HG03457 (cell line): ENCODE results near the gene GBA3.

ENCODE experiments used
- ATAC-seq: cut with Tn5 transposase; IDR thresholded peaks from one replicate; pipeline ENCODE4 v1.9.1; 2021; ENCODE audit warnings: moderate number of reproducible peaks; ENCODE audit not compliant: unreplicated experiment

The GBA3 gene

DNA sequence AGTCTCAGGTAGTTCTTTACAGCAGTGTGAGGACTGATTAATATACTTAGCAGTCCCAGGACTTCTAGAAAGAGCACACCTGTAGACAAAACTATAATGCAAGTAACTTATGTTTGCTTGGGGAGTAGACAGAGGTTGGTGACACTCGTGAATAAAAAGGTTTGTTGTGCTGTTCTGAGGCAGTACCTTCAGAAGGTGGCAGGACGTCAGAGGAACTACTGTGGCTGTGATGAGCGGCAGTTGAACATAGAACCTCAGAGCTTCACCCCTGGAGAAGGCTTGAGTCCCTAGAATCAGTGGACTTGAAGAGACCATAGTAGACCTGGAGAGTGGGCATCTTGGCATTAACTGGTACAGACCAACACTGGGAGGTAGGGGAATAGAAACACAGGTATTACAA lies 3.3 kb upstream of the GBA3 start:
- ATAC-seq: no peak

GRCh38 chr4:22695029-22695428 lies 2.3 kb downstream of the GBA3 start:
- ATAC-seq: no peak

- ATAC-seq: no peak
Measured at GRCh38 chr4:22695917-22696316, 3.2 kb downstream of the GBA3 start.

DNA sequence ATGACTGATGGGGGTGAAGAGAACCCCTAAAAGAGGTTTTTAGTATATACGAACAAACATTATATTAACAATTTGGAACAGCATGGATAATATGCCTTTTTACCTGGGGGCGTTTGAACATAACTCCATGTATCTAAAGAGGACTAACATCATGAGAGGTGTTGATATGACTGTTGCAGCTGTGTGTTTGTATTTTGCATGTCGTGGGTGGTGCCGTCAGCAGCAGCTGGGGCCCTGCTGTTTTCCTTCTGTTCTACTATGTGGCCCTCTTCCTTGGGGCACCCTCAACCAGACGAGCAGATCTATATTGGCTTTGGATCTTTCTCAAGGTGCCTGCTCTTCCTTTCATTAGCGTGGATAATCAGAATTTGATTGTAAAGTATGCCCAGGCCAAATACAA lies 11.2 kb downstream of the GBA3 start:
- no peak for ATAC-seq

- ATAC-seq: no peak
Measured at GRCh38 chr4:22707390-22707789, 14.7 kb downstream of the GBA3 start.

GRCh38 chr4:22708961-22709360 lies 16.2 kb downstream of the GBA3 start:
- no peak for ATAC-seq

GRCh38 chr4:22712105-22712504 lies 19.4 kb downstream of the GBA3 start:
- no peak for ATAC-seq

DNA sequence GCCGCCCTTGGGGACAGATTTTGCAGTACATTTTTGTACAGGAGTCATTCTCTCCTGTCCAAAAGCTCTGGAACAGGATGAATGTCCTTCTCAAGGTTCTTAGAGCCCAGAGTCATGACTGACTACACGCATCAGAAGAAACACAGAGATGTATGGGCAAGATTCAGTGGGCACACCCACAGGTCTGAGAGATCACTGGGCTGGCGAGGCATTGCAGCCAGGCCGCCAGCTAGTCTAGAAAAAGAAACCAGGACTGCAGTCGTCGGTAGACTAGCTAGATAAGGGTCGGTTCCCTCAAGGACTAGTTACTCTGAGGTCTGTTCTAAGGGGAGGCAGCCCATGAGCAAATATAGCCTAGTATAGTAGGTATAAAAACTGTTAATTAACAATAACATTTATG lies 19.8 kb downstream of the GBA3 start:
- ATAC-seq: no peak

DNA sequence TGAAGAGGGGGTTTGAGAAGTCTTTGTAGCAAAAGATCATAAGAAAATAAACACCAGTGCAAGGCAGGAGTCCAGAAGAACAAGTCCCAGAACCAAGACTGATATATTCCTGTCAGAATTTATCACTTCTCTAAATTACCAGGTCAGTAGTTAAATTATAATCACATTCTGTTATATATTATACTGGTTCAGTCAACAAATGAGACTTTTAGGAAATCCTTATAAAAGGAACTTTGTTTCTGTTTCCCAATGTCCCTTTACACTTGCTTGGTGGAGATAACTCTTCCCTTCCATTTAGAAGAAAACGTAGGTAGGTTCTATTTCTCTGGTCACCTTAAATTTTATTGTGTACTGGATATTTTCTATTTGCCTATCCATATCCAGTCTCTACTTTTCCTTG lies 21.1 kb downstream of the GBA3 start:
- no peak for ATAC-seq

GRCh38 chr4:22719218-22719617 lies 26.5 kb downstream of the GBA3 start:
- ATAC-seq: no peak

- no peak for ATAC-seq
Measured at GRCh38 chr4:22720091-22720490, 27.4 kb downstream of the GBA3 start.

DNA sequence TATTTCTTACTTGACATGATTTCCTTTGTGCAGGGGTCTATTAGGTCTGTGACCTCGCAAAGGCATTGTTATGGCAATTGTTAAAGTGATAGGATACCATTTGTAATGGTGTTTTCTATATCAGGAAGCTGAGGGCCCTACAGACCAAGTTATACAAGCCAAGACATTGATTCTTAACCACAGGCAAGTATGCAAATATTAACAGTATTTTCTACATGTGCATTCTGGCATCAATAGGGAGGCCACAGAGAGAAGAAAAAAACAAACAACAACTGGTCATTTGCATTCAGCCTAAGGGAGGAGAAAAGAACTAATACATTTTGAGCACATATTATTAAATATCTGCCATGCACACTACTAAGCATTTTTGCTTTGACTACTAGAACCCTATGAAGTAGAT lies 28.5 kb downstream of the GBA3 start:
- no peak for ATAC-seq

DNA sequence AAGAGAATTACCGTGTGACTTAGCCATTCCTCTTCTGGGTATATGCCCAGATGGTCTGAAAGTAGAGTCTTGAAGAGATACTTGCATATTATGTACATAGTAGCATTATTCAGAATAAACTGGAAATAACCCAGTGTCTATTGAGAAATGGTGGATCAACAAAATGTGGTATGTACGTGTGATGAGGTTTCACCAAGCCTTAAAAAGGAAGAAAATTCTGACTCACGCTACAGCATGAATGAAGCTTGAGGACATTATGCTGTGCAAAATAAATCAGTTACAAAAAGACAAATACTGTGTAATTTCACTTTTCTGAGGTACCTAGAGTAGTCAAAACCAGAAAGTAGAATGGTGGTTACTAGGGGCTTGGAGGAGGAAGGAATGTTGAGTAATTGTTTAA lies 37.3 kb downstream of the GBA3 start:
- ATAC-seq: no peak

GRCh38 chr4:22733816-22734215 lies 41.1 kb downstream of the GBA3 start:
- no peak for ATAC-seq

DNA sequence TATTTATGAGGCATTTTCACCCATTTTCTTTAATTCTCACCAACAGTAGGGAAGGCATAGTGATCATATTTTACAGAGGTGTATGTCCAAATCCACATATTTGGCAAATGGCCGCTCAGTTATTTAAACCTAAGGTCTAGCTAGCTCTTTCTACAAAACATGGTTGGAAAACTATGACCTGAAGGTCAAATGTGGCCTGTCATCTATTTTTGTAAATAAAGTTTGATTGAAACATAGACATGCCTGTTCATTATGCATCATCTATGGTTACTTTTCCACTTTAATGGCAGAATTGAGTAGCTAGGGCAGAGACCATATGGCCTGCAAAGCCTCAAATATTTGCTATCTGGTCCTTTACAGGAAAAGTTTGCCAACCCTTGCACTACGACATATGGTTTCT lies 44.2 kb downstream of the GBA3 start:
- no peak for ATAC-seq

GRCh38 chr4:22739968-22740367 lies 47.2 kb downstream of the GBA3 start:
- ATAC-seq: no peak

DNA sequence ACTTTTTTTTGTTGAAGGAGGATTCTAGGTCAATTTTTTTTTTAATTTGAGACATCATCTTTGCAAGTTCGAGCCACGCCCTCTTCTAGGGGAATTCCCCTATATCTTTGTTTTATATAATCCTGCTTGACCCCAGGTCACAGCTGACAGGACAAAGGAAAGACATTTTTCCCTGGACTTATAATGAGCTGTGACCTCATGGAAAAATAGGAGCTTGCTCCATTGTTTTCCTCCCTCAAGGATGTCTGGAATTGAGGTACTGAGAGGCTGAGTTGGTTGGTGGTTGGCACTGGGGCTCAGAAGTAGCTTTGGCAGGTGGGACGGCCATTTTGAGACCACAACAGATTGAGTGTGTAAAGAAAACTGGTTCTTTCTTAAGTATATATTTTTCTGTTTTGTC lies 49.0 kb downstream of the GBA3 start:
- no peak for ATAC-seq

- ATAC-seq: no peak
Measured at GRCh38 chr4:22743290-22743689, 50.6 kb downstream of the GBA3 start.

DNA sequence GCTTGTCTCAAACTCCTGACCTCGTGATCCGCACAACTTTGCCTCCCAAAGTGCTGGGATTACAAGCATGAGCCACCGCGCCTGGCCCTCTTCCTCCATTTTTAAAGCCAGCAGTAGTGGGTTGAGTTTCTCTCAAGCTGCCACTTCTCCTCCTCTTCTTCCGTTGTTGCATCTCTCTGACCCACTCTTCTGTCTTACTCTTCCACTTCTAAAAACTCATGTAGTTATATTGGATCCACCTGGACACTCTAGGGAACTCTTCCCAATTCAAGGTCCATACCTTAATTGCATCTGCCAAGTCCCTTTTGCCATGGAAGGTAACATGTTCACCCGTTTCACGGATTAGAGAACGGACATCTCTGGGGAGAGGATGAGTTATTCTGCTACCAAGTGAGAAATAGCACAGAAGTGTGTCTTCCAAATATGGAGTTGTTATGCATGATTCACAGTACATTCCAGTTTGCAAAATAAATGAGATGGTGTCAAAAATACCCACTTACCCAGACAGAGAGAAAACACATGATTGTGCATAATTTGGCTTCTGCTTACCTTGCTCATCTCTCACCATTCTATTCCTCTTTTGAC lies 51.8 kb downstream of the GBA3 start:
- ATAC-seq: no peak

DNA sequence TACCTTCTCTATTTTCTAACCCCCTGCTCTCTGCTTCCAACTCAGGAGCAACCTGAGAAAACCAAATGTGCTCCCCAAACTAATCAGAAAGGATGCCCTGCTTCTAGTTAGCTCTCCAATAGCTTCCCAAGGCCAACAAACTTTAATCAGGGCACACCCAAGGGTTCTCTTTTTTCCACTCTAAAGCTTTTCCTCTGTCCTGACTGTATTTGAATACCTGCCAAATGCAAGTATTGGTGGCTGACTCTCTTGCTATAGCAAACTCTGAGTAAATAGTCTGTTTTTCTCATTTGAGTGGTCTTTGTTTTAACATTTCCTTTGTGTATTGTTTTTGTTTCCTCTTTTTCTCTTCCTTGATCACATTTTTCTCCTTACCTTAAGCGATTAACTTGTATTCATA lies 52.5 kb downstream of the GBA3 start:
- no peak for ATAC-seq

- no peak for ATAC-seq
Measured at GRCh38 chr4:22754116-22754515, 61.4 kb downstream of the GBA3 start.

GRCh38 chr4:22762548-22762947 lies 69.8 kb downstream of the GBA3 start:
- no peak for ATAC-seq

DNA sequence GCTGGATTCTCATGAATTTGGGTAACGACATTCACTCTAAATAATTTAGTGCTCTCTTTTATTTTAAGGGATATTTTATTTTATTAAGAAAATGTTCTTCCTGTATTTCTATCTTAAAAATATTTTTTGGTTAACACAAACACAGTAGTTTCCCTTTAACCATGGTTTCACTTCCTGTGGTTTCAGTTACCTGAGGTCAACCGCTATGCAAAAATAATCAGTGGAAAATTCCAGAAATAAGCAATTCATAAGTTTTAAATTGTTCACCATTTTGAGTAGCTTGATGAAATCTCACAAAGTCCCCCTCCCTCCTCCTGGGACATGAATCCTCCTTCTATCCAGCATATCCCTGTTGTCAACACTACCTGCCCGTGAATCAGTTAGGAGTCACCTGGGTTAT lies 71.4 kb downstream of the GBA3 start:
- no peak for ATAC-seq

- no peak for ATAC-seq
Measured at GRCh38 chr4:22766068-22766467, 73.3 kb downstream of the GBA3 start.
